GM21515 (cell line): ENCODE data around the gene KDF1.
A peak's percentile ranks its signal among the peaks of the same experiment; 100 is the strongest.

Source experiments
- ATAC-seq: cut with Tn5 transposase; IDR thresholded peaks from one replicate; pipeline ENCODE4 v1.9.1; 2021; ENCODE audit not compliant: unreplicated experiment

KDF1 gene

DNA sequence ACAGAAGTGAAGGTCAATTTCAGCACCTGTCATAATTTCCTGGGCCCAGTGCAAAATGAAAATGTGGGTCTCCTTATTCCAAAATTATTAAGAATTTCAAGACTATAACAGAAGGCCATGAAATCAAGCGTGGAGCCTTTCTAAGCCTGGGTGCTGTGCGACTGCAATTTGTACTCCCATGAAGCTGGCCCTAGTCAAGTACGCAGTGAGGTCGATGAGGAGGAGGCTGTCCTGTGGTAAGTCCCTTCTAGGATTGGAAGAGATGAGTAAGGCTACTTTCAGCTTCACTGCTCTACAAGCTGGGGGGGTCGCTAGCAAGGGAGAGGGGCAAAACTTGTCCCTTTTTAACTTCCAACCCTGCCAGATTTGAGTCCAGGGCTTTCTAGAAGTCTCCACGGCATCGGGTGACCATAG is 39.1 kb downstream of the KDF1 start:
- ATAC-seq = no peak

DNA sequence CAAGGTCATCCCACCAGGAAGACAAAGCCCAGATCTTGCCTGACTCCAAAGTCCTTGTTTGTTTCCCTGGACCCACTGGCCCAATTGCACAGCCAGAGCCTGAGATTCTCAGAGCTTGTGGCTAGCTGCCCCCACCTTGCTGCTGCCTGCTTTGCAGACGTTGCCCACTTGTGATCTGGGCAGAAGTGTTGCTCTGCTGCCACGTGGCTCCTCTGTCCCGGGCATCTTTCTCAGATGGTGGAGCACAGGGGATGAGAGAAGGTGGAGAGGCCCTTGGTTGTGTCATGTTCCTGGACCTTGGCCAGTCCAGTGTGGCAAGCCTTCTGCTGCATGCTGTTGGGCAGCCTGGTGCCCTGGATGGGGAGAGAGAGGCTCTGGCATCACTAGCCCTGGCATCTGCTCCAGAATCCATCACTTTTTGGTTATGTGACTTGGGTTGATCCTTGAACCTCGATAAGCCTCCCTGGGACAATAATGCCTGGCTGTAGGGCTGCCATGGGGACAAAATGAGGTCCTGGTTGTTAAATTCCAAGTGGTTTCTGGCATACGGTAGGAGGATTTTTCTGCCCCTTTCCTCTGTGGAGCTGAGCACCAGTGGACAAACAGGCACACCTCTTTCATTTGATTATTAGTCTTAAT is 44.9 kb downstream of the KDF1 start:
- no peak for ATAC-seq

DNA sequence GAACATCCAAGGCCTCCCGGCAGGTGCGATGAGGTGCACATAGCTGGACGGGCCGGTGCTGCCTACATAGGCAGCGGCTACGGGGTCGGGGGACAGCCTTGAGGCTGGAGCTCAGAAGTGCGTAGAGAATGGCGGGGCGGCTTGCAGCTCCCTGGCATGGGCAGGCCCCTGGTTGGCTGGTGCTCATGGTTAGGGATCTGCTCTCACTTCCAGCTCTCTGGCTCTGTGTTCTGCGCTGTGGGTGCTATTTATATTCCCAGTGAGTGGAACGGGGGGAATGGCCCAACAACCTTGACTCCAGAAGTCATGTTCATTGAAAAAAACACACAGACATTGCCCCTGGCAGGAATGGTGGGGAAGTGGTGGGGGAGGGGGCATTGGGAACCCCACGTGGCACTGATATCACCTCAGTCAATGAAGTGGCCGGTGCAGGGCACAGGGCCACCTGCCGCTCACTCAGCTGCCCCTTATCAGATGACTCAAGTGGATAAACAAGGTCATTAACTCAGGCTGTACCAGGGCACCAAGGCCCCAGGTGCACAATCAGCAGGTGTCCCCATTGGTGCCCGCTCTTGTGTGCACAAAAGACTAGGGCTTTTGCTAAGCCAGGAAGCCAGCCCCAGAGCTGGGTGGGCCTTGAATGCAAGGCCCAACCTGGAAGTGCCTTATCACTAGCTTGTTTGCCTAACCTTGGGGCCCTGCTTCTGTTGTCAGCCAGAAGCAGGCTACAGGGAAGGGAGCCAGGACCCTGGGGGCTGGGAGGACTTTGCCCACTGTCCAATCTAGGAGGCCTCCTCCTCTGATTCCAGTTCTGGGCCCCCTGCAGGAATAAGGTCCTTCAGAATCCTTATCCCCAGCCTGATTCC is 46.3 kb downstream of the KDF1 start, which contains the start of gene NR0B2:
Gene NR0B2, minus strand, starts transcription at position 222 of the 866 bp plus-strand sequence. Its CDS starts 35 bp downstream, at position 187.
- no peak for ATAC-seq

DNA sequence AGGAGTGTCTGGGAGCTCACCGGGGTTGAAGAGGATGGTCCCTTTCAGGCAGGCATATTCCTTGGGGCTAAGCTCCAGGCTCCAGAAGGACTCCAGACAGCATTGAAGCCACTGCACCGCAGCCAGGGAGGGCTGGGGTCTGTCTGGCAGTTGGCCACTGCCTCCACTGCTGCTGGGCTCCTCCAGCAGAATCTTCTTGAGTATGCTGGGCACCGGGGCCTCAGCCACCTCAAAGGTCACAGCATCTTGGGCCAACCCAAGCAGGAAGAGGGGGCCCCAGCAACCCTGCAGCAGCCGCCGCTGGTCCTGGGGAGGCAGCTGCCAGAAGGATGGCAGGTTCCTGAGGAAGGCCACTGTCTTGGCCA is 46.9 kb downstream of the KDF1 start:
- no peak for ATAC-seq

DNA sequence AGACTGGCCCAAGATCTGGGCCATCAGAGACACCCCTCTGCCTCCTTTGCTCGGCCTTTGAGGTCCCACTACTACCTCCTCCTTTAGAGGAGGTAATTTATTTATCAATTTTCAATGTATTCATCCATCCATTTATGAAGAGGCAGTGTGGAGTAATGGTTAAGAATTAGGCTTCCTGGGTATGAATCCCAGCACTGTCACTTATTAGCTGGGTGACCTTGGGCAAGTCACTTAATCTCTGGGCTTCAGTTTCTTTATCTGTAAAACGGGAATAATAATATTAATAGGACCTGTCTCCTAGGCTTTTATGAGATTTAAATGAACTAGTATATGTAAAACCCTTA is 48.1 kb downstream of the KDF1 start:
- no peak for ATAC-seq

DNA sequence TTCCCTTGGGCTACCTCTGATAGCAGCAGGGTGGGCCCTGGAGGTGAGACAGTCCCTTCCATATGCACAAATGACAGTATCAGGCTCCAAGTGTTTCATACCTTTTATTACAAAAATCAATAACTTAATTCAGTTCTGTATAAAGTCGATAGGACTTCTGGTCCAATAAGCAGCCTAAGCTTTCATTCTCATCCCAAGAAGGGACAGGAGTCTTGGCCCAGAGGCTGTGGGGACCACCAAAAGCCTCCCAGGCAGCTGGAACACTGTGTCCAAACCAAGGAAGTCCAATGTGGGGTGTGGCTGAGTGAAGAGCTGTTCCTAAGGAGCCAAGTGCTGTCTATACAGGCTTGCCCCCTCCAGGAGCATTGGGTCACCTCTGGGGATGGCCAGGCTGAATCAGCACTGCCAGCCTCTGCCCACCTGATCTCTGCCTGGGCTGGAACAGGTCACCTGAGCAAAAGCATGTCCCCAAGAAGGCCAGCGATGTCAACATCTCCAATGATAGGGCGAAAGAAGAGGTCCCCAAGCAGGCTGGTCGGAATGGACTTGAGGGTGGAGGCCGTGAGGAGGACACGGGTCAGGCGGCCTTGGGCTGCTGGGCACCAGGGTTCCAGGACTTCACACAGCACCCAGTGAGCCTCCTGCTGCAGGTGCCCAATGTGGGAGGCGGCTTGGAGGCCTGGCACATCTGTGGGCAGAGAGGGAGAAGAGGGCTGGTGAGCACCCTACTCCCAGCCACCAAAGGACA is 48.7 kb downstream of the KDF1 start:
- ATAC-seq = no peak

DNA sequence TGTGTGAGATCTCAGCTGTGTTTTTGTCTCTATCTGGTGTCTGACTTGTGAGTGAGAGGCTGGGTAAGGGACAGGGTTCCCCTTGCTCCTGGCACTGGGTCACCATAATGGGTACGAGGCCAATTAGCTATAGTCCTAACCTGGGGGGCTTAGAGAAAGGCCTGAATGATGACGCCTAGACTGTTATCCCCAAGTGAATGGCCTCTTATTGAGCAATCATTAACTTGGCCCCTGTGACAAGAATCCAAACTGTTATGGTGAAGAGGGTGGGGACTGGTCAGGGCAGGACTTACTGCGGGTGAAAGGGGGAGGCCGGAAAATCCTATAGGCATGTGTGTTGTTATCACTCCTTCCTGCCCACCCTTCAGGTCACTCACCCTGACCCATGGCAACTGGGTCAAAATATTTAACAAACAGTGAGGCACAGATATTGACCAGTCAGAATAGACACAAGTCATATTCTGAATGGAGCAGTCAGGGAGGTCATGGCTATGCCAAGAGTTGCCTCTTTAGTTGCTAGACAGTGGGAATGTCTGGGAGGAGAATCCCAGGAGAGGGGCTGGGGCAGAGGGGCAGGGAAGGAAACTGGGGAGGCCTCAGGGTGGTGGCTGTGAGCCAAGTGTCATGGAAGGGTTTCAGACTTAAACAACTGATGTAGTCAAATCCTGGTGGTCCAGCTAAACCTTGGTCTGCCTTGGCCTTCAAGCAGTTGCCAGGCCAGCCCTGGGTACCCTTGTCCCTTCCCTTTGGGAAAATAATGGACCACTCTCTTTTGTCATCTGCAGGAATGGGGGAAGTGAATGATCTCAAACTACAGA is 49.7 kb downstream of the KDF1 start:
- no peak for ATAC-seq

DNA sequence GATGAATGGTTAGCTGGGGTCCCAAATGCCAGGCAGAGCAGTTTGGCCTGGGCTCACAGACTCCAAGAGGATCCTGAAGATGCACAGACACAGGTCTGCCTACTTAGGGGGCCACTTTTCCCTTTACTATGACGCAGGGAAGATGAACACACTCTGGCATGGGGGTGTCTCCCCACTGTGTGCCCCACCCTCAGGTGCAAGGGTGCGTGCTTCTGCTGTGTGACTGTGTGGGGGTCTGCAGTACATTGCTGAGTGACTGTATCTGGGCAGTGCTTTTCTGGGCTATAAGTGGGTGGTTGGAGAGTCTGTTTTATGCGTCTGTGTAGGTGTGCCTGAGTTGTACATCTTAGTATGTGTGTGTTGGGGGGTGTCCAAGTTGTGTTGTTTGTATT is 50.3 kb downstream of the KDF1 start:
- no peak for ATAC-seq

DNA sequence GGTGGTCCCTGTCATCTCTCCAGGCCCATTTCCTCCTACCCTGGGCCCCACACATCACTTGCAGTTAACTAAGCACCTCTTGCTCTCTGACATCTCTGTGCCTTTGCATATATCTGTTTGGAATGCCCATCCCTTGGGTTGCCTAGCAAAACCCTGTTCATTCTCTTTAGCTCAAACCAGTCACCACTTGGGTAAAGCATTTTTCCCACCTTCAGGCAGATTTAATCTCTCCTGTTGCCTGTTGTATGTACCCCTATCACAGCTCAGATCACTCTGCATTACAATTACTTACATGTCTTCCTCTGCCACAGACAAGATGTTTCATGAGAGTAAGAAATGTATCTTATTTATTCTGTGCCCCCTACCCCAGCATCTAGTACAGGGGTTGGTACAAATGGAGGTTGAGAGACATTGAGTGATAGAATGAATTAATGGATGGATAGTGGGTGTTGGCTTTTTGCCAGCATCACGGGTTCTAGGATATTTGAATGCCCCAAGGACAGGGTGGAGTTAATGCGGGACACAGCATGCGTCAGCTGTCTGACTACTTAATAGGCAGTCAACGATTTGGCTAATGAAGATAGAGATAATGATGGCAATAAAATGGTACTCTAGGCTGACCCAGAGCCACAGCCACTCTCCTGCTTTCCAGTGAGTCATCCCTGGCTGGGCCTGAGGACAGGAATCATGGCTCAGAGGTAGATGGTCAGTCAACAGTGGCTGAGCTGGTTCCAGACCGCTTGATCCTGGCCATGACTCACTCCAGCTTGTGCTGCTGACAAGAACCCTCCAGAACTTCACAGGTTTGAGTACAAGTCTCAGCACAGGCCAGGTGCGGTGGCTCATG is 53.0 kb downstream of the KDF1 start:
- ATAC-seq = no peak

DNA sequence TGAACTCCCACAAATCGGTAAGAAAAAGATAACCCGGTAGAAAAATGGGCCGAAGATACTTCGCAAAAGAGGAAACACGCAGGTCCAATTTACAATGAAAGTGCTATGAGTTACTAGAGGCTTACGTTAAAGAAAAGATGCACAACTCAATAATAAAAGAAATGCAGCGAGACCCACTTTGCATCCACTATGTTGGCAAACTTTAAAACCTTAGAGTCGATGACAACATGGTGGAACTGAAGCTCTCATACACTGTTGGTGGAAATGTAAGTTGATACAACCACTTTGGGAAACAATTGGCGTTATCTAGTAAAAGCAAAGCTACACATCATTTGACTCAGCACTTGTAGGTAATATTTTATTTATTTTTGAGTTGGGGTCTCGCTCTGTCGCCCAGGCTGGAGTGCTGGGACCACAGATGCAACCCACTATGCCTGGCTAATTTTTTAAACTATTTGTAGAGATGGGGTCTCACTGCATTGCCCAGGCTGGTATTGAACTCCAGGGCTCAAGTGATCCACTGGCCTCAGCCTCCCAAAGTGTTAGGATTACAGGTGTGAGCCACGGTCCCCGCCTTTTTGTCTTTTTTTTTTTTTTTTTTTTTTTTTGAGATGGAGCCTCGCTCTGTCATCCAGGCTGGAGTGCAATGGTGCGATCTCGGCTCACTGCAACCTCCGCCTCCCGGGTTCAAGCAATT is 59.3 kb downstream of the KDF1 start:
- no peak for ATAC-seq

DNA sequence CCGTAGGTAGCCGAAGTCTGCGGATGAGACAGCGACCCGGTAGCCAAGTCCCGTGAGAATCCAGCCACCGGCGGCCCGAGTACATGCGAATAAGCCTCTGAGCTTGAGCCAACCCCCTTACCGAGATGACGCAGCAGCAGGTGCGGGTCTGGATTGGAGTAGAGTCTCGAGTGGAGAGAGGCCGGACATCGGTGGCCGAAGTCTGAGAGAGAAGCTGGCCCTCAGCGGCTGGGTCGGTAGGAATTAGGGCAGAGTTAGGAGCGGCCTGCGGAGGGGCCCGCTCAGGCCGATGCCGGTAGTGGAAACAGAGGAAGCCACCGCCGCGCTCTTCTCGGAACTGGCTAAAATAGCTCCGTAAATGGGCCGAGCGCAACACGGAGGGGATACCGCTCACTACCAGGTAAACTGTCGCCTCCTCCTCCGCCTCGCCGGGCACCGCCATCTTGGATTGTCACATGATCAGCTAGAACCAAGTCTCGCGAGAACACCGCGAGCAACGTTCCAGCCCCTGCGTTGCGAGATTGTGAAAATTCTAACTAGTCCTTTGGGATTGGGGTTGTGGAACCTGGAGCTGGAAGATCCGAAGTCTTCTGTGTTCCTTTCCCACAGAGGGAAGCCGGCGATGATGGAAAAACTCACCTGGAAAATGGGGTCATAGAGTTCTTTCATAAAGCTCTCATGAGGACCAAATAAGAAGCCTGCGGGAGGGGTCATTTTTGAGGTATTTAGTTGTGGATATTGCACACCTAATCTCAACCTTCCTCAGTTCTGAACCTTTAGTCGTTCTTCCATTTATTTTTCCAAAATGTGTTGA is 60.1 kb downstream of the KDF1 start, which contains the start of gene GPATCH3:
Gene GPATCH3, minus strand, starts transcription at position 467 of the 814 bp plus-strand sequence. Its CDS starts 25 bp downstream, at position 442.
- peak; percentile 85 for ATAC-seq
